Activated T-helper 17 cell treated with anti-CD3 and anti-CD28 coated beads, Interleukin-2, amount 50 U/mL, for 72 hours (primary cell): Measurements from ENCODE around the gene NHS. TPM values are rescaled to one million over a fixed set of nuclear protein-coding genes. Genes with fewer than 3 reads are reported as not detected.

Source experiments
- ATAC-seq: fragments of 150-1000 bp; cut with Tn5 transposase; replicated peaks from 2 replicates; pipeline ENCODE4 v1.10.0; 2021; ENCODE audit warnings: mild to moderate bottlenecking, moderate library complexity
- H3K27ac Mint-ChIP-seq: one replicate; pipeline ENCODE4 v1.8.0; 2022; ENCODE audit warnings: mixed read lengths
- H3K27me3 Mint-ChIP-seq: one replicate; pipeline ENCODE4 v1.8.0; 2022; ENCODE audit warnings: mixed read lengths
- H3K36me3 Mint-ChIP-seq: one replicate; pipeline ENCODE4 v1.8.0; 2022; ENCODE audit warnings: low read depth, mild to moderate bottlenecking, mixed read lengths
- H3K4me1 Mint-ChIP-seq: one replicate; pipeline ENCODE4 v1.8.0; 2022; ENCODE audit warnings: mixed read lengths
- H3K4me3 Mint-ChIP-seq: one replicate; pipeline ENCODE4 v1.8.0; 2022; ENCODE audit warnings: mild to moderate bottlenecking, mixed read lengths
- H3K9me3 Mint-ChIP-seq: one replicate; pipeline ENCODE4 v1.8.0; 2022; ENCODE audit warnings: mixed read lengths
- total RNA-seq, 2 donors: library from RNA; stranded (reverse); gene quantifications; one replicate each; pipeline ENCODE4 v1.2.3, GENCODE V29; 2022

The NHS gene
- total RNA-seq, 2 donors from 2014 or later: 0.04 to 0.79 TPM

GRCh38 chrX:17519358-17519757 lies 144.4 kb downstream of the NHS start:
- Mint-ChIP-seq H3K9me3 (no peaks in the 10 kb centered on the region), H3K27me3 (no peaks in the 10 kb centered on the region), H3K4me3 (no peak overlapping the region), H3K4me1 (no peaks in the 10 kb centered on the region), H3K36me3 (no peaks in the 10 kb centered on the region), H3K27ac (no peak overlapping the region)
- ATAC-seq: no peak

GRCh38 chrX:17520016-17520615 lies 145.1 kb downstream of the NHS start:
- Mint-ChIP-seq H3K4me1 (no peaks in the 10 kb centered on the region), H3K4me3 (no peak overlapping the region), H3K27ac (no peak overlapping the region), H3K36me3 (no peaks in the 10 kb centered on the region), H3K9me3 (no peaks in the 10 kb centered on the region), H3K27me3 (no peaks in the 10 kb centered on the region)
- no peak for ATAC-seq

- Mint-ChIP-seq H3K4me3 (no peak overlapping the region), H3K4me1 (no peaks in the 10 kb centered on the region), H3K36me3 (no peaks in the 10 kb centered on the region)
Observed at GRCh38 chrX:17521871-17522693, 147.1 kb downstream of the NHS start.

GRCh38 chrX:17525266-17525665 lies 150.3 kb downstream of the NHS start:
- Mint-ChIP-seq H3K9me3 (no peaks in the 10 kb centered on the region), H3K27me3 (no peaks in the 10 kb centered on the region), H3K27ac (no peak overlapping the region), H3K36me3 (no peaks in the 10 kb centered on the region), H3K4me3 (no peak overlapping the region), H3K4me1 (no peaks in the 10 kb centered on the region)
- no peak for ATAC-seq

More at GRCh38 chrX:17521871-17522693, 147.1 kb downstream of the NHS start:
- H3K9me3 Mint-ChIP-seq: no peaks in the 10 kb centered on the region
- H3K27ac Mint-ChIP-seq: no peak overlapping the region
- no peaks in the 10 kb centered on the region for H3K27me3 Mint-ChIP-seq
- no peak for ATAC-seq

GRCh38 chrX:17525762-17526555 lies 151.0 kb downstream of the NHS start:
- Mint-ChIP-seq H3K27ac (no peak overlapping the region), H3K36me3 (no peaks in the 10 kb centered on the region), H3K4me1 (no peaks in the 10 kb centered on the region), H3K27me3 (no peaks in the 10 kb centered on the region), H3K9me3 (no peaks in the 10 kb centered on the region), H3K4me3 (no peak overlapping the region)
- no peak for ATAC-seq

GRCh38 chrX:17527135-17527701 lies 152.2 kb downstream of the NHS start:
- no peak for ATAC-seq
- Mint-ChIP-seq H3K36me3 (no peaks in the 10 kb centered on the region), H3K9me3 (no peaks in the 10 kb centered on the region), H3K27me3 (no peaks in the 10 kb centered on the region), H3K4me3 (no peak overlapping the region), H3K27ac (no peak overlapping the region), H3K4me1 (no peaks in the 10 kb centered on the region)

GRCh38 chrX:17527922-17528321 lies 152.9 kb downstream of the NHS start:
- H3K4me1 Mint-ChIP-seq: no peaks in the 10 kb centered on the region
- no peaks in the 10 kb centered on the region for H3K27me3 Mint-ChIP-seq
- no peak for ATAC-seq
- no peaks in the 10 kb centered on the region for H3K9me3 Mint-ChIP-seq
- H3K27ac Mint-ChIP-seq: no peak overlapping the region
- no peak overlapping the region for H3K4me3 Mint-ChIP-seq
- H3K36me3 Mint-ChIP-seq: no peaks in the 10 kb centered on the region

GRCh38 chrX:17529151-17529745 lies 154.2 kb downstream of the NHS start:
- Mint-ChIP-seq H3K4me3 (no peak overlapping the region), H3K27ac (no peak overlapping the region)
- ATAC-seq: no peak

GRCh38 chrX:17531500-17531899 lies 156.5 kb downstream of the NHS start:
- Mint-ChIP-seq H3K4me1 (no peaks in the 10 kb centered on the region), H3K27me3 (no peaks in the 10 kb centered on the region), H3K9me3 (no peaks in the 10 kb centered on the region), H3K36me3 (no peaks in the 10 kb centered on the region), H3K27ac (no peak overlapping the region), H3K4me3 (no peak overlapping the region)
- no peak for ATAC-seq

More at GRCh38 chrX:17529151-17529745, 154.2 kb downstream of the NHS start:
- no peaks in the 10 kb centered on the region for H3K27me3 Mint-ChIP-seq
- no peaks in the 10 kb centered on the region for H3K36me3 Mint-ChIP-seq
- H3K9me3 Mint-ChIP-seq: no peaks in the 10 kb centered on the region
- no peaks in the 10 kb centered on the region for H3K4me1 Mint-ChIP-seq

- no peaks in the 10 kb centered on the region for H3K36me3 Mint-ChIP-seq
- H3K4me3 Mint-ChIP-seq: no peak overlapping the region
- no peaks in the 10 kb centered on the region for H3K27me3 Mint-ChIP-seq
- no peaks in the 10 kb centered on the region for H3K9me3 Mint-ChIP-seq
- H3K27ac Mint-ChIP-seq: no peak overlapping the region
- H3K4me1 Mint-ChIP-seq: no peaks in the 10 kb centered on the region
- peak; percentile 37 for ATAC-seq
Observed at GRCh38 chrX:17535229-17535628, 160.2 kb downstream of the NHS start.

GRCh38 chrX:17537723-17538243 lies 162.8 kb downstream of the NHS start:
- no peaks in the 10 kb centered on the region for H3K27me3 Mint-ChIP-seq
- H3K27ac Mint-ChIP-seq: no peak overlapping the region
- no peaks in the 10 kb centered on the region for H3K9me3 Mint-ChIP-seq
- no peak overlapping the region for H3K4me3 Mint-ChIP-seq
- no peaks in the 10 kb centered on the region for H3K36me3 Mint-ChIP-seq
- no peaks in the 10 kb centered on the region for H3K4me1 Mint-ChIP-seq
- no peak for ATAC-seq

GRCh38 chrX:17542123-17542522 lies 167.1 kb downstream of the NHS start:
- no peaks in the 10 kb centered on the region for H3K9me3 Mint-ChIP-seq
- ATAC-seq: no peak

GRCh38 chrX:17544821-17545220 lies 169.8 kb downstream of the NHS start:
- no peak overlapping the region for H3K4me3 Mint-ChIP-seq
- no peaks in the 10 kb centered on the region for H3K4me1 Mint-ChIP-seq
- peaks cover 4% of the 10 kb centered on the region for H3K27me3 Mint-ChIP-seq
- no peak for ATAC-seq
- no peaks in the 10 kb centered on the region for H3K36me3 Mint-ChIP-seq
- no peak overlapping the region for H3K27ac Mint-ChIP-seq
- no peaks in the 10 kb centered on the region for H3K9me3 Mint-ChIP-seq

More at GRCh38 chrX:17542123-17542522, 167.1 kb downstream of the NHS start:
- H3K4me1 Mint-ChIP-seq: no peaks in the 10 kb centered on the region
- no peak overlapping the region for H3K4me3 Mint-ChIP-seq
- H3K27ac Mint-ChIP-seq: no peak overlapping the region
- no peaks in the 10 kb centered on the region for H3K36me3 Mint-ChIP-seq
- peaks cover 4% of the 10 kb centered on the region for H3K27me3 Mint-ChIP-seq

GRCh38 chrX:17546356-17546755 lies 171.4 kb downstream of the NHS start:
- H3K27ac Mint-ChIP-seq: no peak overlapping the region
- H3K9me3 Mint-ChIP-seq: no peaks in the 10 kb centered on the region
- no peak overlapping the region for H3K4me3 Mint-ChIP-seq
- no peaks in the 10 kb centered on the region for H3K36me3 Mint-ChIP-seq
- H3K4me1 Mint-ChIP-seq: no peaks in the 10 kb centered on the region
- ATAC-seq: no peak
- peaks cover 4% of the 10 kb centered on the region for H3K27me3 Mint-ChIP-seq
